Endothelial cell (in vitro differentiated cells): ENCODE data around the gene GDF2. TPM values are rescaled to one million over a fixed set of nuclear protein-coding genes. Genes with fewer than 3 reads are reported as not detected.

Experiments
- DNase-seq: peaks from one replicate; pipeline ENCODE4 v3.0.0; 2021; ENCODE audit warnings: low spot score
- H3K27ac Mint-ChIP-seq: one replicate; pipeline ENCODE4 v1.8.0; 2021; ENCODE audit warnings: mixed read lengths, inconsistent platforms; ENCODE audit not compliant: unreplicated experiment
- H3K27me3 Mint-ChIP-seq: one replicate; pipeline ENCODE4 v1.8.0; 2021; ENCODE audit warnings: mild to moderate bottlenecking, moderate library complexity, mixed read lengths, inconsistent platforms; ENCODE audit not compliant: unreplicated experiment
- H3K36me3 Mint-ChIP-seq: one replicate; pipeline ENCODE4 v1.8.0; 2021; ENCODE audit warnings: mild to moderate bottlenecking, low read depth, mixed read lengths, inconsistent platforms; ENCODE audit not compliant: unreplicated experiment
- H3K4me1 Mint-ChIP-seq: one replicate; pipeline ENCODE4 v1.8.0; 2021; ENCODE audit warnings: mild to moderate bottlenecking, mixed read lengths, inconsistent platforms; ENCODE audit not compliant: unreplicated experiment
- H3K4me3 Mint-ChIP-seq: one replicate; pipeline ENCODE4 v1.8.0; 2021; ENCODE audit warnings: mild to moderate bottlenecking, mixed read lengths, inconsistent platforms; ENCODE audit not compliant: unreplicated experiment
- H3K9me3 Mint-ChIP-seq: one replicate; pipeline ENCODE4 v1.8.0; 2021; ENCODE audit warnings: mixed read lengths, inconsistent platforms; ENCODE audit not compliant: unreplicated experiment
- CTCF ChIP-seq: fragments of 200-600 bp; sonication (generic); IDR thresholded peaks from one replicate; pipeline ENCODE4 v1.5.0; 2021; ENCODE audit warnings: antibody characterized with exemption; ENCODE audit not compliant: unreplicated experiment
- total RNA-seq: library from RNA; stranded (reverse); fragmentation: NEBNext Ultra II Directional; extraction: Animal tissue kit (Norgen Biotek cat#: 25700); gene quantifications from one replicate; pipeline ENCODE4 v1.2.1, GENCODE V29; 2021; ENCODE audit not compliant: unreplicated experiment

GDF2 gene
- total RNA-seq, 1 donor from 2014 or later = not detected

DNA sequence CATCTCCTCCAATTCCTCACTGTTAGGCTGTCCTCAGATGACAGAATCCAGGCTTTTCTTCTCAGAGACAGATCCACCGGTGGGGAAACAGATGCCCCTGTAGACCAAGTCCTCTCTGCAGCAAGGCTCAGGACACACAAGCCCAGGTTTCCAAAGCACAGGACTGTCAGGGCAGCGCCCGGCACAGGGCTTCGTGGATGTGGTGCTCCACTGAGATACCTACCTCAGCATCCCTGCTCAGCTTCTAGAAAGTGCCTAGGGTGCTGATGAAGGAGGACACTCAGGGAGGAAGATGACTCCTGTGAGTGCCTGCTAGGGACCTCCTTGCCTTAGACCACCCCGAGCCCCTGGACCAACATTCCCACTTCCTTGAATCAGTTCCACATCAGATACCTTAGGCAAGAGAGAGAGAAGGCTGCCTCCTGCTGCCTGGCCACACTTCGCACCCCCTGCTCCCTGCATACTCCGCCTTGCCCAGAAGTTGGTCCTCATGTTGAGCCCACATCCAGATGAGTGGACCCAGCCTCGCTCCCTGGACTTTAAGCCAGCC, 17.0 kb downstream of the GDF2 start:
- Mint-ChIP-seq H3K9me3 (no peaks in the 10 kb centered on the region), H3K4me3 (no peak overlapping the region), H3K27me3 (no peaks in the 10 kb centered on the region), H3K27ac (no peak overlapping the region), H3K36me3 (no peaks in the 10 kb centered on the region), H3K4me1 (peaks cover 6% of the 10 kb centered on the region)
- DNase-seq = no peak
- no peak for TF ChIP-seq CTCF

- H3K4me1 Mint-ChIP-seq = peaks cover 6% of the 10 kb centered on the region
- TF ChIP-seq CTCF = no peak
- no peak overlapping the region for H3K4me3 Mint-ChIP-seq
- no peaks in the 10 kb centered on the region for H3K27me3 Mint-ChIP-seq
- no peaks in the 10 kb centered on the region for H3K9me3 Mint-ChIP-seq
- DNase-seq = no peak
- H3K27ac Mint-ChIP-seq = no peak overlapping the region
- H3K36me3 Mint-ChIP-seq = no peaks in the 10 kb centered on the region
These were observed 17.7 kb downstream of the GDF2 start for GRCh38 chr10:47339759-47340607.

- Mint-ChIP-seq H3K9me3 (no peaks in the 10 kb centered on the region), H3K27me3 (no peaks in the 10 kb centered on the region), H3K27ac (no peak overlapping the region), H3K4me3 (no peak overlapping the region), H3K36me3 (no peaks in the 10 kb centered on the region), H3K4me1 (peaks cover 6% of the 10 kb centered on the region)
- peak; percentile 82 for DNase-seq
- peak; percentile 98 for TF ChIP-seq CTCF
These were observed 18.4 kb downstream of the GDF2 start for GRCh38 chr10:47340608-47341170.

- Mint-ChIP-seq H3K27me3 (peaks cover 5% of the 10 kb centered on the region), H3K36me3 (no peaks in the 10 kb centered on the region), H3K4me3 (no peak overlapping the region), H3K27ac (no peak overlapping the region), H3K4me1 (no peaks in the 10 kb centered on the region), H3K9me3 (no peaks in the 10 kb centered on the region)
- DNase-seq = no peak
- TF ChIP-seq CTCF = no peak
These were observed 23.0 kb downstream of the GDF2 start for GRCh38 chr10:47344996-47345870.
